Nephron (organoid): ENCODE results near the gene DOK7.
"Not testable (repeated sequence)": the region's sequence is repeated elsewhere in the genome, so short reads cannot be mapped to it uniquely, and the experiment has no call there.

Experiments used
- H3K27ac Mint-ChIP-seq, 3 experiments: 2 replicates each; pipeline ENCODE4 v1.8.0; 2020; ENCODE audit warnings: mixed read lengths in 3 of 3, mild to moderate bottlenecking in 2 of 3, moderate library complexity in 1 of 3
- H3K27me3 Mint-ChIP-seq: 2 replicates; pipeline ENCODE4 v1.8.0; 2021; ENCODE audit warnings: low read depth, mild to moderate bottlenecking, moderate library complexity, mixed read lengths
- H3K36me3 Mint-ChIP-seq: 2 replicates; pipeline ENCODE4 v1.8.0; 2020; ENCODE audit warnings: low read depth, mixed read lengths
- H3K4me1 Mint-ChIP-seq: 2 replicates; pipeline ENCODE4 v1.8.0; 2020; ENCODE audit warnings: mixed read lengths
- H3K4me3 Mint-ChIP-seq, 3 experiments: 2 replicates each; pipeline ENCODE4 v1.8.0; 2020; ENCODE audit warnings: mild to moderate bottlenecking in 3 of 3, mixed read lengths in 3 of 3, moderate library complexity in 2 of 3
- H3K9me3 Mint-ChIP-seq: 2 replicates; pipeline ENCODE4 v1.8.0; 2020; ENCODE audit warnings: mixed read lengths
- CTCF ChIP-seq, 3 experiments: fragments of 200-600 bp; sonication (generic); IDR thresholded peaks; one replicate each; pipeline ENCODE4 v1.5.0; 2021; ENCODE audit warnings: antibody characterized with exemption in 3 of 3; ENCODE audit not compliant: unreplicated experiment in 3 of 3

The DOK7 gene

GRCh38 chr4:3511187-3511586, 48.1 kb downstream of the DOK7 start:
- Mint-ChIP-seq H3K27ac (no peak overlapping the region), H3K4me3 (no peak overlapping the region), H3K9me3 (no peaks in the 10 kb centered on the region), H3K27me3 (no peaks in the 10 kb centered on the region), H3K36me3 (peaks cover 74% of the 10 kb centered on the region), H3K4me1 (no peaks in the 10 kb centered on the region)
- TF ChIP-seq CTCF (IDR thresholded peaks at IDR 0.05; ENCODE audit: unreplicated experiment in 3 of 3): no peak

- not testable (repeated sequence) for H3K27ac Mint-ChIP-seq, H3K4me1 Mint-ChIP-seq
These were observed 48.5 kb downstream of the DOK7 start for GRCh38 chr4:3511601-3512000.

GRCh38 chr4:3512279-3512678, 49.2 kb downstream of the DOK7 start:
- no peak overlapping the region for H3K27ac Mint-ChIP-seq
- H3K4me3 Mint-ChIP-seq: no peak overlapping the region
- no peaks in the 10 kb centered on the region for H3K9me3 Mint-ChIP-seq
- no peaks in the 10 kb centered on the region for H3K4me1 Mint-ChIP-seq
- no peak for TF ChIP-seq CTCF (IDR thresholded peaks at IDR 0.05; ENCODE audit: unreplicated experiment in 3 of 3)
- H3K27me3 Mint-ChIP-seq: no peaks in the 10 kb centered on the region
- H3K36me3 Mint-ChIP-seq: peaks cover 69% of the 10 kb centered on the region

More at GRCh38 chr4:3511601-3512000, 48.5 kb downstream of the DOK7 start:
- peaks cover 74% of the 10 kb centered on the region for H3K36me3 Mint-ChIP-seq
- not testable (repeated sequence) for H3K9me3 Mint-ChIP-seq, H3K4me3 Mint-ChIP-seq, H3K27me3 Mint-ChIP-seq

GRCh38 chr4:3512719-3513118, 49.6 kb downstream of the DOK7 start:
- H3K4me1 Mint-ChIP-seq: no peaks in the 10 kb centered on the region
- H3K9me3 Mint-ChIP-seq: no peaks in the 10 kb centered on the region
- H3K4me3 Mint-ChIP-seq: no peak overlapping the region
- H3K27me3 Mint-ChIP-seq: no peaks in the 10 kb centered on the region
- no peak overlapping the region for H3K27ac Mint-ChIP-seq
- peaks cover 67% of the 10 kb centered on the region for H3K36me3 Mint-ChIP-seq
- no peak for TF ChIP-seq CTCF (IDR thresholded peaks at IDR 0.05; ENCODE audit: unreplicated experiment in 3 of 3)

GRCh38 chr4:3513807-3514206, 50.7 kb downstream of the DOK7 start:
- Mint-ChIP-seq H3K36me3 (peaks cover 59% of the 10 kb centered on the region), H3K27ac (no peak overlapping the region), H3K27me3 (no peaks in the 10 kb centered on the region), H3K4me3 (no peak overlapping the region), H3K9me3 (no peaks in the 10 kb centered on the region), H3K4me1 (no peaks in the 10 kb centered on the region)
- TF ChIP-seq CTCF (IDR thresholded peaks at IDR 0.05; ENCODE audit: unreplicated experiment in 3 of 3): no peak

- H3K4me3 Mint-ChIP-seq: no peak overlapping the region
- no peaks in the 10 kb centered on the region for H3K4me1 Mint-ChIP-seq
- H3K27ac Mint-ChIP-seq: no peak overlapping the region
- peaks cover 57% of the 10 kb centered on the region for H3K36me3 Mint-ChIP-seq
- H3K27me3 Mint-ChIP-seq: no peaks in the 10 kb centered on the region
- TF ChIP-seq CTCF (IDR thresholded peaks at IDR 0.05; ENCODE audit: unreplicated experiment in 3 of 3): no peak
- no peaks in the 10 kb centered on the region for H3K9me3 Mint-ChIP-seq
These were observed 51.2 kb downstream of the DOK7 start for GRCh38 chr4:3514221-3514780.
